ENCODE data around the gene FCER2. TPM values are rescaled to one million over a fixed set of nuclear protein-coding genes. Genes with fewer than 3 reads are reported as not detected.

FCER2 gene
- total and polyA plus RNA-seq, 2 of the 4 experiments (the other 2 are of a cell fraction) = not detected

- Histone ChIP-seq H3K27ac (ENCODE audit: insufficient read depth, low read length) (no peak overlapping the region), H3K9me3 (ENCODE audit: control insufficient read depth, insufficient read depth, low read length) (no peaks in the 10 kb centered on the region), H3K4ac (ENCODE audit: low read depth, low read length) (no peak overlapping the region), H3K23ac (ENCODE audit: low read depth, low read length) (no peak overlapping the region), H2BK20ac (ENCODE audit: low read depth, low read length) (no peak overlapping the region), H3K14ac (replicated peaks; ENCODE audit: low read depth, low read length) (no peak overlapping the region), H3K4me3 (ENCODE audit: insufficient read depth, low read depth, low read length) (no peak overlapping the region), H4K8ac (ENCODE audit: low read depth in 2 of 2, low read length in 2 of 2) (no peak overlapping the region), H3K9me1 (ENCODE audit: insufficient read depth, low read length) (no peaks in the 10 kb centered on the region), H2AFZ (replicated peaks; ENCODE audit: low read length, poor library complexity) (no peak overlapping the region), H4K91ac (ENCODE audit: insufficient read depth, low read depth, low read length) (no peak overlapping the region), H3K27me3 (ENCODE audit: control insufficient read depth, insufficient read depth, low read length) (peaks cover 9% of the 10 kb centered on the region), H3K4me1 (ENCODE audit: control insufficient read depth, insufficient read depth, low read length) (no peaks in the 10 kb centered on the region), H2BK5ac (ENCODE audit: low read depth, low read length, poor library complexity, severe bottlenecking) (no peak overlapping the region), H2AK5ac (ENCODE audit: low read depth, low read length) (no peak overlapping the region), H4K5ac (ENCODE audit: low read depth, low read length) (no peak overlapping the region), H3K9ac (ENCODE audit: low read depth, low read length) (no peak overlapping the region), H3K56ac (ENCODE audit: extremely low read depth, insufficient read depth, low read length) (no peak overlapping the region), H2AK9ac (replicated peaks; ENCODE audit: low read depth, low read length, poor library complexity) (no peak overlapping the region), H4K20me1 (ENCODE audit: insufficient read depth, low read length) (no peaks in the 10 kb centered on the region), H3K4me2 (ENCODE audit: low read depth, low read length) (no peak overlapping the region), H3K79me1 (ENCODE audit: low read depth in 1 of 2, low read length in 2 of 2) (no peaks in the 10 kb centered on the region), H3K18ac (ENCODE audit: low read depth, low read length) (no peak overlapping the region), H2BK120ac (ENCODE audit: low read depth, low read length) (no peak overlapping the region), H3K36me3 (ENCODE audit: control insufficient read depth, insufficient read depth, low read length) (no peaks in the 10 kb centered on the region), H2BK15ac (ENCODE audit: low read depth, low read length) (no peak overlapping the region)
- ChIA-PET CTCF (no interaction called here), POLR2A (ENCODE audit: unreplicated experiment) (no interaction called here)
- no peak for ATAC-seq (ENCODE audit: low read depth)
- dilution Hi-C loops (cut with HindIII; ENCODE audit: low sequenced_read_pairs, unreplicated experiment) = no loop called here
- intact Hi-C loops (cut with micrococcal nuclease) = no loop called here
- DNase-seq = no peak
- in situ Hi-C loops (cut with MboI; ENCODE audit: low sequenced_read_pairs) = no loop called here
- no TSS peak for BruUV-seq (replicated peaks)
- WGBS, 2 experiments (ENCODE audit: extremely low coverage in 2 of 2, insufficient read length in 1 of 2) = 87% methylated on average over 7 of the region's 14 CpGs; no CpG with 5 or more reads in 1 of the 2 experiments
- TF ChIP-seq MAZ (IDR thresholded peaks at IDR 0.05; ENCODE audit: borderline replicate concordance, low read depth, low read length) (no peak), POLR2A (IDR thresholded peaks at IDR 0.05; ENCODE audit: low read depth, low read length) (no peak), FOS (IDR thresholded peaks at IDR 0.05; ENCODE audit: low read depth, low read length) (no peak), RFX5 (IDR thresholded peaks at IDR 0.05; ENCODE audit: low read depth, low read length) (no peak), RCOR1 (IDR thresholded peaks at IDR 0.05; ENCODE audit: insufficient replicate concordance, low read length) (no peak), RAD21 (IDR thresholded peaks at IDR 0.05; ENCODE audit: low read length) (no peak), CEBPB (IDR thresholded peaks at IDR 0.05; ENCODE audit: low read depth, low read length) (no peak)
- TF ChIP-seq, protein P1, sequence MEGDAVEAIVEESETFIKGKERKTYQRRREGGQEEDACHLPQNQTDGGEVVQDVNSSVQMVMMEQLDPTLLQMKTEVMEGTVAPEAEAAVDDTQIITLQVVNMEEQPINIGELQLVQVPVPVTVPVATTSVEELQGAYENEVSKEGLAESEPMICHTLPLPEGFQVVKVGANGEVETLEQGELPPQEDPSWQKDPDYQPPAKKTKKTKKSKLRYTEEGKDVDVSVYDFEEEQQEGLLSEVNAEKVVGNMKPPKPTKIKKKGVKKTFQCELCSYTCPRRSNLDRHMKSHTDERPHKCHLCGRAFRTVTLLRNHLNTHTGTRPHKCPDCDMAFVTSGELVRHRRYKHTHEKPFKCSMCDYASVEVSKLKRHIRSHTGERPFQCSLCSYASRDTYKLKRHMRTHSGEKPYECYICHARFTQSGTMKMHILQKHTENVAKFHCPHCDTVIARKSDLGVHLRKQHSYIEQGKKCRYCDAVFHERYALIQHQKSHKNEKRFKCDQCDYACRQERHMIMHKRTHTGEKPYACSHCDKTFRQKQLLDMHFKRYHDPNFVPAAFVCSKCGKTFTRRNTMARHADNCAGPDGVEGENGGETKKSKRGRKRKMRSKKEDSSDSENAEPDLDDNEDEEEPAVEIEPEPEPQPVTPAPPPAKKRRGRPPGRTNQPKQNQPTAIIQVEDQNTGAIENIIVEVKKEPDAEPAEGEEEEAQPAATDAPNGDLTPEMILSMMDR (conservative IDR thresholded peaks at IDR 0.05; ENCODE audit: low read depth, low read length) = no peak
- TF ChIP-seq, protein P2, sequence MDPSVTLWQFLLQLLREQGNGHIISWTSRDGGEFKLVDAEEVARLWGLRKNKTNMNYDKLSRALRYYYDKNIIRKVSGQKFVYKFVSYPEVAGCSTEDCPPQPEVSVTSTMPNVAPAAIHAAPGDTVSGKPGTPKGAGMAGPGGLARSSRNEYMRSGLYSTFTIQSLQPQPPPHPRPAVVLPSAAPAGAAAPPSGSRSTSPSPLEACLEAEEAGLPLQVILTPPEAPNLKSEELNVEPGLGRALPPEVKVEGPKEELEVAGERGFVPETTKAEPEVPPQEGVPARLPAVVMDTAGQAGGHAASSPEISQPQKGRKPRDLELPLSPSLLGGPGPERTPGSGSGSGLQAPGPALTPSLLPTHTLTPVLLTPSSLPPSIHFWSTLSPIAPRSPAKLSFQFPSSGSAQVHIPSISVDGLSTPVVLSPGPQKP (IDR thresholded peaks at IDR 0.05; ENCODE audit: borderline replicate concordance, low read depth, low read length) = no peak
Observed at GRCh38 chr19:7662657-7663056, 39.3 kb downstream of the FCER2 start.
